ENCODE measurements around the gene FOSL1.

Gene FOSL1

DNA sequence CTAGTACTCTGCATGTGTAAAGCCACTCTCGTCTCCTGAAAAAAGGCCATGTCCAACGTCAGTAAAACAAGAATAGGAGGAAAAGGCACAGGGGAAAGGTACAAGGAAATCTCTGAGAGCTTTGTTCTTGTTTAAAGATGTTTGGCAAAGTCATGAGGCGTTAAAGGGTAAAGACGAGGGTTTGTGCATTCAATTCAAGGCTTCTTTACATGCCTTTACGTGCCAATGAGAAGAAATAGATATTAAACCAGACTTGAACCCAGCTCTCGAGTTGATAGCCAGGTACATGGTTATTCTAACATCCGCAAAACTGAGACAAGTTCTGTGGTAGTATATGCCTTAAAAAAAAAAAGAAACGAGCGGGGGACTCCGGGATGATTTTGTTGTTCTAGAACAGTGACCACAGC is 41.5 kb downstream of the FOSL1 start:
- peak overlapping the region; percentile 94 for H3K4me3 Mint-ChIP-seq
- H3K27me3 Mint-ChIP-seq: no peaks in the 10 kb centered on the region
- peak overlapping the region; percentile 99 for H3K27ac Mint-ChIP-seq
- H3K4me1 Mint-ChIP-seq: peaks cover 64% of the 10 kb centered on the region
- no peak for DNase-seq
- CTCF ChIA-PET: interaction anchor here (0.7 to 5.6 kb wide), 8 partner anchors 12 to 147 kb away, joined by 3 to 107 read pairs (median 6); partner anchors contain the start of genes CCDC85B, EFEMP2, FIBP and KAT5
- H3K9me3 Mint-ChIP-seq: no peaks in the 10 kb centered on the region
- H3K36me3 Mint-ChIP-seq: peaks cover 48% of the 10 kb centered on the region

DNA sequence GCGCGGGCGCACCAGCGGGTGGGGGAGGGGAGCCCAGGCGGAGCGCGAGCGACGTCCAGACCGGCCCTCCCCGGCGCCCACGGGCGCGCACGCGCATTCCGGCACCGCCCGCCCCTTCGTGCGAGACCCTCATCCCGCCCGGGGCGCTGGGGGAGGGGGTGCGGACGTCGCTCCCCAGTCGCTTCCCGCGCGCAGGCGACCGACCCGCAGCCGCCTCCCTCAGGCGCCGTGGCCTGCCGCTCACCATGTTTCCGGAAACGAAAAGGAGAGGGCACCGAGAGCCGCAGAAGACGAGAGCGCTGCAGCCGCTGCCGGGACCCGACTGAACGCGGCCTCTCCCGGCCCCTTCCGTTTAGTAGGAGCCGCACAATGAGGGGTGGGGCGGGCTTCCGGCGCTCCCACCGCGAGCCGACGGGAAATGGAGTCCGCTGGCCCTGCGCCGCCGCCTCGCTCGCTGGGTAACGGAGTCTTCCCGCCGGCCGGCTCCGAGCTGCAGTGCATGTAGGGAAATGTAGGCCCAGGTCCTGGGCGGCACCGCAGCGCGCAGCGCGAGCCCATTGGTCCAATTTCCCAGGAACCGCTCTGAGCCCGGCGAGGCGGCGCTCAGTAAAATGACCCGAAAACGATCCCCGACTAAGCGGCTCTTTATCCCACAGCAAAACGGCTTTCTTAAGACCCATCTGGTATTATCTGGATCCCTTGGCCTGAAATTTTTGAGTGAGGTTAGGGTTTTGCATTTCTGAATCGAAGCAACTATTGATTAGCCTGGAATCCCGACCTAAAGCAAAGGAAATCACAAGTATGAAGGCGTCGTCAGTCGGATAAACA is 42.1 kb downstream of the FOSL1 start, which contains the start of gene CFL1:
Gene CFL1, minus strand, starts transcription at position 328 of the 828 bp plus-strand sequence. Its CDS starts 81 bp downstream, at position 247.
- Mint-ChIP-seq H3K27ac (peak within 1 kb of the TSS; percentile 99), H3K4me3 (peak within 1 kb of the TSS; percentile 94), H3K9me3 (no peaks in the 10 kb centered on the region), H3K36me3 (peaks cover 49% of the 10 kb centered on the region), H3K27me3 (no peaks in the 10 kb centered on the region), H3K4me1 (peaks cover 65% of the 10 kb centered on the region)
- CTCF ChIA-PET: interaction anchor here (0.8 to 5.6 kb wide), 2 partner anchors 30 to 64 kb away, joined by 3 to 107 read pairs; partner anchors contain the start of genes CCDC85B and FIBP
- DNase-seq: peak; percentile 99

DNA sequence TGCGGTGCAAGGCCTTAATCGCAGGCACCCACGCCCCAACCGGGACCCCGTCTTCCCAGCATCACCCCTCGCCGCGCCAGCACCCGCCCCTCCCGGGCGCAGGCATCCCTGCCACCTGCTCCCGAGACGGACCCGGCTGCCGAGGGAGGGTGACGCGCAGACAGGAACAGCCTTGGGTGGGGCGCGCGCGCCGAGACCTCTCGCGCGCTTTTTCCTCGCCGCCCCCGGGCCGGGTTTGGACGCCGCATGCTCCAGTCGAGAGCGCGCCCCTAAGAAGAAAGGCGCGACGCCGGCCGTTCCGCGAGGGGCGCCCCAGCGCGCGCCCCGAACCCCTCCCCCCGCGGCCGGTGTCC is 42.7 kb downstream of the FOSL1 start:
- CTCF ChIA-PET: interaction anchor here (5.6 kb wide), 1 partner anchor 31 kb away, joined by 107 read pairs; the partner anchor contains the start of genes CCDC85B and FIBP

DNA sequence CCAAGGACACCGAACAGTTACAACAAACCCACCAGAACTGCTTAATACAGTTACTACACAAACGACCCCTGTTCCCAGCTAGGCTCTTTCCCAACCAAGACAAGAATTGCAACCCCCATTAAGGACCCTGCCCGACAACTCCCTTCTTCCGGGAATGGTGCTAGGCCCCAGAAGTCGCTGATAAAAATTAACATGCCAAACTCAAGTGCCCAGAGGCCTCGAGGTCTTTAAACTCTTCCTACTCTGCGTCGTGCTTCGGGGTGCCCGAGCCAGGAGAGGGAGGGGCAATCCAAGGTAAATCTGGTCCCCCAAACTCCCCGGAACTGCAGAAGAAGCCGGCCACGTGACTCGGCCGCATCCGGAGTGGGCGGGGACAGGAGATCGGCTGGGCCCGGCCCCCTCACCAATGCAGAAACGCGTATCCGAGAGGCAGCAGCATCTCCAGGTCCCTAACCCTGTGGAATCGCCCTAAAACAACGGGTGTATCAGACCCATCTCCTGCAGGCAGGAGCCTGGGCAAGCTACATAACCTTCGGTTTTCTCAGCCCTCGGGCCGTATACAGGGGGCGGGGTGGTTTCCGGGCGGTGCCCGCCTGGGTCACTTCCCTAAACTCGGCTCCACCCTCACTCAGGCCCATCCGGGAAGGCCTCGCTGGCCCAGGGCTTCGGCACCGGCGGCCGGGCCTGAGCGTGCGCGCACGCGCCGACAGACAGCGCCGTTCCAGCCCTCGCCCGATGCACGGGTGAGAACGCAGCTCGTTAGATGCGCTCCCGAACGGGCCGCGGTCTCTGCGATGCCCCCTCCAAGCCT is 43.3 kb downstream of the FOSL1 start:
- Mint-ChIP-seq H3K9me3 (peaks cover 1% of the 10 kb centered on the region), H3K27me3 (no peaks in the 10 kb centered on the region), H3K27ac (peak overlapping the region; percentile 88), H3K4me1 (peaks cover 56% of the 10 kb centered on the region), H3K4me3 (peak overlapping the region; percentile 88), H3K36me3 (peaks cover 47% of the 10 kb centered on the region)
- CTCF ChIA-PET: interaction anchor here (5.6 kb wide), 1 partner anchor 31 kb away, joined by 107 read pairs; the partner anchor contains the start of genes CCDC85B and FIBP
- peak; percentile 93 for DNase-seq

More for the DNA sequence above, 42.7 kb downstream of the FOSL1 start:
- peak; percentile 72 for DNase-seq
- Mint-ChIP-seq H3K4me1 (peaks cover 59% of the 10 kb centered on the region), H3K9me3 (no peaks in the 10 kb centered on the region), H3K27me3 (no peaks in the 10 kb centered on the region), H3K36me3 (peaks cover 43% of the 10 kb centered on the region), H3K4me3 (peak overlapping the region; percentile 88), H3K27ac (peak overlapping the region; percentile 88)

DNA sequence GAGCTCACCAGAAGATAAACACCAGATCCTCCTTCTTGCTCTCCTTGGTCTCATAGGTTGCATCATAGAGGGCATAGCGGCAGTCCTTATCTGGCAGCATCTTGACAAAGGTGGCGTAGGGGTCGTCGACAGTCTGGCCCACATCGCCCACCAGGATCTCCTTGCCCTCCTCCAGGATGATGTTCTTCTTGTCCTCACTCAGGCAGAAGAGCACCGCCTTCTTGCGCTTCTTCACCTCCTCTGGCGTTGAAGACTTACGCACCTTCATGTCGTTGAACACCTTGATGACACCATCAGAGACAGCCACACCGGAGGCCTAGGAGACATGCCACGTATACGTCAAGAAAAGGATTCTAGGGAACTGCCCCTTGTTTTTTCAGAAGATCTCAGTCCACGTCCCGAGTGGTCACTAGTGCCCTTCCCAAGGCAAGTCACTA is 44.2 kb downstream of the FOSL1 start:
- peak overlapping the region; percentile 88 for H3K4me3 Mint-ChIP-seq
- DNase-seq: no peak
- peaks cover 6% of the 10 kb centered on the region for H3K9me3 Mint-ChIP-seq
- H3K27ac Mint-ChIP-seq: peak overlapping the region; percentile 88
- CTCF ChIA-PET: no interaction called here
- H3K36me3 Mint-ChIP-seq: peaks cover 53% of the 10 kb centered on the region
- H3K4me1 Mint-ChIP-seq: peaks cover 49% of the 10 kb centered on the region
- H3K27me3 Mint-ChIP-seq: no peaks in the 10 kb centered on the region

DNA sequence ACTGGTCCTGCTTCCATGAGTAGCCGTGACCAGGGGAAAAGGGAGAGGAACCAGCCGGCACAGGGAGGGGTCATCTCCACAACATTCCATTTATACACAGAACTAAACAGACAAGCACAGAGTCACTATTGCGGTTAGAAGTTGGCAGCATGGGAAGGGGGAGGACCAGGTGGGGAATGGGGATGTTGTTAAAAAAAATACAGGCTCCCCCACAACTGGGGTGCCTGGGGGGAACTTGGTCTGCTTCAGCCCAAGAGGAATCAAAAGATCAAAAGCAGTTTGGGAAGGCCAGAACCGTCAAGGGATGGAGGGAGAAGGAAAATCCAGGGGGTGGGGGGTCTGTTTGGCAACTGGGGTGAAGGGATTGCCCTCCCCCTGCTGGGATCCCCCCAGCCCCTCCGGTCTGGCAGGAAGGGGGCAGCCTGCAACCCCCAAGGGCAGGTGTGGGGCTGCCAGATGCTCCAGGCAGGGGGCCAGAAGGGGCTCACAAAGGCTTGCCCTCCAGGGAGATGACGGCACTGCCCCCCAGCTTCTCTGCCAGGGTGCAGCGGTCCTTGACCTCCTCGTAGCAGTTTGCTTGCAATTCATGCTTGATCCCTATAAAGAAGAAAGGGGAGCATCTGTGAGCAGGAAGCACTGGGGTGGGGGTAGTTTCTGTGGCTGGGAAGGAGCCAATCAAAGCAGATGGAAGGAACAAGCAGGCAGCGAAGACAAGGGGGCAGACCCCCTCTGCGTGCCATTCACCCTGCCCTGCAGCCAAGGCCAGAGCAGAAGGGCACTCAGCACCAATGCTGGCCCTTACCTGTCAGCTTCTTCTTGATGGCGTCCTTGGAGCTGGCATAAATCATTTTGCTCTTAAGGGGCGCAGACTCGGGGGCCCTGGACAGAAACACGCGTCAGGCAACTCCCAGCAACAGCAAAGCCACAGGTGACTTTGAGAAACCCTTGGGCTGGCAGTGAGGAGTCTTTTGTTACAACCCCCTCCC is 45.0 kb downstream of the FOSL1 start:
- CTCF ChIA-PET: no interaction called here
- Mint-ChIP-seq H3K27ac (peak overlapping the region; percentile 88), H3K4me3 (peak overlapping the region; percentile 88), H3K27me3 (no peaks in the 10 kb centered on the region), H3K9me3 (peaks cover 6% of the 10 kb centered on the region), H3K36me3 (peaks cover 53% of the 10 kb centered on the region), H3K4me1 (peaks cover 47% of the 10 kb centered on the region)
- no peak for DNase-seq

DNA sequence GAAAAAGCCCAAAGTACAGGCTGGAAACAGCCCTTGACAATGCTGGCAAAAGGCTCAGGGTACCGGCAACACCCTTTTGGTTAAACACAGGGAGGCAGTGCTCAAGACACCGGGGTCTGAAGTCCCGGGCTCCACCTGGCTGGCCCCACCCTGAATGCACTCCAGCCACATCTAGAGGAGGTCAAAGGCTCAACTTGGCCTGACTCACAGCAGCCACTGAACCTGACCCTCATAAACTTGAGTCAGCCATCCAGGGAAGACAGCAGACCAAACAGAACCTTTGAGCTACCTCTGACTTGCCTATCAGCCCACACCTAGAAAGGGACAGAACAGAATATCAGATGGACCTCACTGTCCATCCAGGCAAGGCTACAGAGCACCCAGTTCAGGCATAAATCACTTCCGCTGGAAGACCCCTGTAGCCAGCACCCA is 46.0 kb downstream of the FOSL1 start:
- Mint-ChIP-seq H3K27ac (no peak overlapping the region), H3K27me3 (no peaks in the 10 kb centered on the region), H3K9me3 (peaks cover 6% of the 10 kb centered on the region), H3K36me3 (peaks cover 57% of the 10 kb centered on the region), H3K4me1 (peaks cover 45% of the 10 kb centered on the region), H3K4me3 (peak overlapping the region; percentile 13)
- CTCF ChIA-PET: interaction anchor here (2.0 kb wide), 1 partner anchor 74 kb away, joined by 5 read pairs; the partner anchor contains the start of gene AP5B1
- DNase-seq: no peak

DNA sequence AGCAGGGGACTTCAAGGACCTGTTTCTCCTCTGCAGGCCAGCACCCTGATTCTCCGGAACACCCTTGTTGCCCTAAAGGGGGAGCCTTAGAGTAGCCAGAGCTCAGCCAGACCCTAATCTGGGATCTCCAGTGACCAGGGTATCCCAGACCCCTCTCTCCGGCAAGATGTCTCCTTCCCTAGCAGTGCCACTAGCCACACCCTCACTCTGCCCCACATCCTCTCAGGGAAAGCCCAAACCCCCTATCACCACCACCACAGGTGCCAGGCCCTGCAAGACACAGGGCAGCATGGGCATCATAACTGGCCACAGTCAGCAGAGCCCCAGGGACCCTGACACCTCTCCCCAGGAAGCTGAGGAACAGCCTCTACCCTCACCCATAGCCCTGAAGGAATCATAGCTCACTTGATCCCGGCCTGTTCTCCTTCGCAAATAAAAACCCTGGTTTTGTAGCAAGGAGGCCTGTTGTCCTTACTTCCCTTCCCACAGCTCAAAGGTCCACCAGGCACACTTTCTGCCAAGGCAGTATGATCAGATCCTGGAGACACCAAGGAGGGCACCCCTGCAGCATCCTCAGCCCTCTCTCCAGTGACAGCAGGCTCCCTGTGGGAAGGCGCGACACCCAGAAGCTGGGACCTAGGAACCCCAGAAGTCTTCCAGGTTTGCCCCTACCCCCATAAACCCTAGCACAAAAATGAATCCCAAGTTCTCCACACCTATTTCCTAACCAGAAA is 46.8 kb downstream of the FOSL1 start:
- peak overlapping the region; percentile 80 for H3K27ac Mint-ChIP-seq
- peaks cover 57% of the 10 kb centered on the region for H3K36me3 Mint-ChIP-seq

DNA sequence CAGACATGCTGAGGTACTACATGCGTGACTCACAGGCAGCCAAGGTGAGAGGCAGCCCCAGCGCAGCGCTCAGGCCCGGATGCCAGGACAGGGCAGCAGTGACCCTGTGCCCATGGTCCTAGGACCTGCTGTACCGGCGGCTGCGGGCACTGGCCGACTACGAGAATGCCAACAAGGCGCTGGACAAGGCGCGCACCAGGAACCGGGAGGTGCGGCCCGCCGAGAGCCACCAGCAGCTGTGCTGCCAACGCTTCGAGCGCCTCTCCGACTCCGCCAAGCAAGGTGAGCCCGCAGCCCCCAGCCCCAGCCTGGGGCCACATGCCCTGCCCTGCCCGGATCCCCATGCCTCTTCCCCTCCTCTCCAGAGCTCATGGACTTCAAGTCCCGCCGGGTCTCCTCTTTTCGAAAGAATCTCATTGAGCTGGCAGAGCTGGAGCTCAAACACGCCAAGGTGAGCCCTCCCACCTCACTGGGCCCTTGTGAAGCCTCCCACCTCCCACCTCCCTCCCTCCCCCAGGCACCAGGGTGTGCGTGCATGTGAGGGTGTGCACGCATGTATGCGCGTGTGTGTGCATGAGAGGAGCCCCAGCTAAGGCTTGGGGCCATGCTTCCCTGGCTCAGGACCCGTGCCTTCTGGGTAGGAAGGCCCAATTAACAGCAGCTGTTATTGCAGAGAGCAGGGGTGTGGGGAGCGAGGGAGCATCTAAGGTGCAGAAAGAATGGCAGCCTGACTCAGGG is 47.5 kb downstream of the FOSL1 start:
- peaks cover 6% of the 10 kb centered on the region for H3K9me3 Mint-ChIP-seq
- peaks cover 6% of the 10 kb centered on the region for H3K27me3 Mint-ChIP-seq
- no peak overlapping the region for H3K27ac Mint-ChIP-seq
- no peak overlapping the region for H3K4me3 Mint-ChIP-seq
- peaks cover 39% of the 10 kb centered on the region for H3K4me1 Mint-ChIP-seq
- H3K36me3 Mint-ChIP-seq: peaks cover 57% of the 10 kb centered on the region
- CTCF ChIA-PET: interaction anchor here (0.7 to 2.0 kb wide), 6 partner anchors 9 to 72 kb away, joined by 3 to 5 read pairs (median 4); partner anchors contain the start of gene AP5B1
- DNase-seq: no peak

More for the DNA sequence above, 46.8 kb downstream of the FOSL1 start:
- Mint-ChIP-seq H3K27me3 (no peaks in the 10 kb centered on the region), H3K9me3 (peaks cover 6% of the 10 kb centered on the region), H3K4me1 (peaks cover 42% of the 10 kb centered on the region), H3K4me3 (no peak overlapping the region)
- DNase-seq: no peak
- CTCF ChIA-PET: interaction anchor here (1.7 to 2.0 kb wide), 2 partner anchors 11 to 73 kb away, joined by 5 read pairs; partner anchors contain the start of gene AP5B1

DNA sequence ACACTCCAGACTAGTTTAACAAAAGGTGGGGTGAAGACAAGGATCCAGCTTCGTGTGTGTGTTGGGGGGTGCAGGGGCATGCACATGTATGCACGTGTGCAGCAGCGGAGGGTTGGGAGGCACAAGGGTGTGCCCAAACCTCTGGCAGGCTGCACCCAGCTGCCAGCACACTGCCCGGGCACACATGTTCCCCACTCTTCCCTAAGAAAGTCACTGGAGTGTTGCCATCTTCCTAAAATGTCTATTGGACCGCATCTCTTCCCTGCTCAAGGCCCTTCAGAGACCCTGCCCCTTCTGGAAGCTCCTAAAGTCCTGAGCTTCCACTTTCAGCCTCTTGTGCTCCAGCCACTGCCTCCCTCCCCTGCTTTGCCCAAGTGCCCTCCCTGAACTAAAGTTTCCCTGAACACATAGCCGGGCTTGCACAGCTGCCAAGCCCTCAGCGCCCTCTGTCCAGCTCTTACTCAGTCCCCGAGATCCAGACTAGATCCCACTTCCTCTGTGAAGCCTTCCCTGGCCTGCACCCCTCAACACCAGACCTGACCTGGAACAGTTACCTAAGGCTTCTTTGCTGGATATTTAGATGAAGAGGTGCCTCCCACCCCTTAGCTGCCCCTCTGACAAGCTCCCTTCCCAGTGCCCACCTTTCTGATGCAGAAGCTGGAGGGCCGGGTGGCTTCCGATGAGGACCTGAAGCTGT is 48.2 kb downstream of the FOSL1 start:
- H3K27ac Mint-ChIP-seq: peak overlapping the region; percentile 51
- peaks cover 57% of the 10 kb centered on the region for H3K36me3 Mint-ChIP-seq

DNA sequence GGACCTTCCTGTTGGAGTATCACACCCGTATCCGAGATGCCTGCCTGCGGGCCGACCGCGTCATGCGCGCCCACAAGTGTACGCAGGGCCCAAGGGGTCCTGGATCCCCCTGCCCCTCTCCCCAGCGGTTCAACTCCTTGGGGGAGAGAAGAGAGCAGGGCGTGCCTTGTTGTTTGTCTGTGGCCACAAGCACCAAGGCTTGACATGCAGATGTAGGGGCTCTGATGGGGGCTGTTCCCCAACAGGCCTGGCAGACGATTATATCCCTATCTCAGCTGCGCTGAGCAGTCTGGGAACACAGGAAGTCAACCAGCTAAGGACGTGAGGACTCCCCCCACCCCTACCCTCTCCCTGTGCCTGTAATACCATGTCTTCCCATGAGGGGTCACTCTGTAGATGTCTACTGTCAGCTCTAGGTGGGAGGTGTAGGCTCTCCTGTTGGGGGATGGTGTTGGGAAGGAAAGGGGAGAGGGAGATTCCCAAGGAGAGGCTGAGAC is 49.1 kb downstream of the FOSL1 start:
- H3K27me3 Mint-ChIP-seq: peaks cover 13% of the 10 kb centered on the region
- H3K4me1 Mint-ChIP-seq: peaks cover 31% of the 10 kb centered on the region
- DNase-seq: no peak
- CTCF ChIA-PET: interaction anchor here (0.6 to 1.6 kb wide), 9 partner anchors 8 to 179 kb away, joined by 3 to 5 read pairs (median 3); partner anchors contain the start of gene MUS81
- H3K4me3 Mint-ChIP-seq: no peak overlapping the region
- peak overlapping the region; percentile 56 for H3K27ac Mint-ChIP-seq
- peaks cover 48% of the 10 kb centered on the region for H3K36me3 Mint-ChIP-seq
- H3K9me3 Mint-ChIP-seq: peaks cover 6% of the 10 kb centered on the region

More for the DNA sequence above, 48.2 kb downstream of the FOSL1 start:
- no peak for DNase-seq
- Mint-ChIP-seq H3K4me3 (no peak overlapping the region), H3K9me3 (peaks cover 6% of the 10 kb centered on the region), H3K27me3 (peaks cover 8% of the 10 kb centered on the region), H3K4me1 (peaks cover 39% of the 10 kb centered on the region)
- CTCF ChIA-PET: interaction anchor here (0.6 to 1.7 kb wide), 12 partner anchors 8 to 178 kb away, joined by 3 to 5 read pairs (median 3); partner anchors contain the start of gene MUS81

All from activated naive CD4-positive, alpha-beta T cell treated with anti-CD3 and anti-CD28 coated beads, Interleukin-2, amount 10 ng/mL, durations not matched to agents 7 days and 5 days (primary cell).